Uterus (tissue), 4 donors: ENCODE results near the gene CDKN2A. TPM values are rescaled to one million over a fixed set of nuclear protein-coding genes. Genes with fewer than 3 reads are reported as not detected.
A peak's percentile ranks its signal among the peaks of the same experiment; 100 is the strongest.

Source experiments
- DNase-seq, 2 donors: peaks; one replicate each; pipeline ENCODE4 v3.0.0-alpha.2; 2019 to 2020
- H3K27ac ChIP-seq, 2 donors: fragments of 200-600 bp; sonication (generic); 1 replicate in 1 of 2; 2 replicates in 1 of 2; pipeline ENCODE4 v1.5.1; 2016 to 2018
- H3K27me3 ChIP-seq, 2 donors: fragments of 200-600 bp; sonication (generic); one replicate each; pipeline ENCODE4 v1.5.1; 2018 to 2019; ENCODE audit warnings: control low read depth in 1 of 2
- H3K36me3 ChIP-seq, 2 donors: fragments of 200-600 bp; sonication (generic); one replicate each; pipeline ENCODE4 v1.5.1; 2019; ENCODE audit warnings: control low read depth in 1 of 2
- H3K4me1 ChIP-seq, 2 donors: fragments of 200-600 bp; sonication (generic); one replicate each; pipeline ENCODE4 v1.5.1; 2018 to 2019; ENCODE audit warnings: control low read depth in 1 of 2
- H3K4me3 ChIP-seq, 2 donors: fragments of 200-600 bp; sonication (generic); 1 replicate in 1 of 2; 2 replicates in 1 of 2; pipeline ENCODE4 v1.5.1; 2018 to 2019; ENCODE audit warnings: mild to moderate bottlenecking in 1 of 2
- H3K9me3 ChIP-seq, 2 donors: fragments of 200-600 bp; sonication (generic); one replicate each; pipeline ENCODE4 v1.5.1; 2019; ENCODE audit warnings: control low read depth in 1 of 2
- CTCF ChIP-seq, 4 experiments: fragments of 200-600 bp in 2 of 4; fragments of 450-650 bp in 2 of 4; sonication (generic) in 2 of 4; IDR thresholded peaks; one replicate each; pipeline ENCODE4 v1.5.1; 2016 to 2019; ENCODE audit warnings: antibody characterized with exemption in 4 of 4, mild to moderate bottlenecking in 2 of 4, moderate library complexity in 1 of 4
- POLR2A ChIP-seq, 2 donors: fragments of 450-650 bp; IDR thresholded peaks; one replicate each; pipeline ENCODE4 v1.6.1; 2016; ENCODE audit warnings: antibody characterized with exemption in 2 of 2, mild to moderate bottlenecking in 1 of 2, moderate library complexity in 1 of 2
- intact Hi-C: fragments of 100-400 bp; cut with DNase I; formaldehyde crosslinking; loops from one replicate; pipeline ENCODE4 v1.15.1; 2023; ENCODE audit warnings: low total_unique reads
- total RNA-seq, 4 donors: library from RNA; depleted of rRNA in 3 of 4; stranded (reverse); fragments of >200 nt in 3 of 4; gene quantifications; one replicate each; pipeline versions ENCODE4 v1.1.0 to v1.2.4, GENCODE V29; 2014 to 2023
- donor health status: DM: yes; HTN: yes; CAD: no.

CDKN2A gene
- total RNA-seq, 4 donors from 2014 or later: 0.88 TPM; not detected in 3

- H3K27me3 ChIP-seq: peaks cover 0 to 17% of the 10 kb centered on the region in 2 donors
- no peaks in the 10 kb centered on the region for H3K36me3 ChIP-seq
- H3K4me3 ChIP-seq: no peak overlapping the region
- no peak for DNase-seq
- intact Hi-C loops: no loop called here
- H3K27ac ChIP-seq: no peak overlapping the region
- TF ChIP-seq POLR2A (IDR thresholded peaks at IDR 0.05): no peak
- TF ChIP-seq CTCF (IDR thresholded peaks at IDR 0.05): no peak
- H3K9me3 ChIP-seq: no peaks in the 10 kb centered on the region
- peaks cover 0 to 4% of the 10 kb centered on the region in 2 donors for H3K4me1 ChIP-seq
These were observed 2.7 kb upstream of the CDKN2A start for GRCh38 chr9:21996858-21997257.

- TF ChIP-seq POLR2A (IDR thresholded peaks at IDR 0.05) (no peak), CTCF (IDR thresholded peaks at IDR 0.05) (no peak)
- Histone ChIP-seq H3K4me1 (peaks cover 0 to 4% of the 10 kb centered on the region in 2 donors), H3K36me3 (no peaks in the 10 kb centered on the region), H3K9me3 (no peaks in the 10 kb centered on the region), H3K27ac (no peak overlapping the region), H3K27me3 (peaks cover 0 to 21% of the 10 kb centered on the region in 2 donors), H3K4me3 (no peak overlapping the region)
- intact Hi-C loops: no loop called here
- DNase-seq: no peak
These were observed 2.2 kb upstream of the CDKN2A start for GRCh38 chr9:21996438-21996837.

- Histone ChIP-seq H3K27ac (peak overlapping the region; percentile 56 to 67), H3K4me3 (peak overlapping the region; percentile 54 to 67), H3K36me3 (no peaks in the 10 kb centered on the region), H3K4me1 (peaks cover 0 to 4% of the 10 kb centered on the region in 2 donors), H3K27me3 (peaks cover 0 to 27% of the 10 kb centered on the region in 2 donors), H3K9me3 (no peaks in the 10 kb centered on the region)
- DNase-seq: peak in 1 of 2 donors; percentile 51
- TF ChIP-seq POLR2A (IDR thresholded peaks at IDR 0.05): no peak
- peak in 1 of 4 experiments; percentile 11 for TF ChIP-seq CTCF (IDR thresholded peaks at IDR 0.05)
- intact Hi-C loops: no loop called here
These were observed 1.6 kb upstream of the CDKN2A start for GRCh38 chr9:21995666-21996398.

GRCh38 chr9:21995006-21995665, 944 bp upstream of the CDKN2A start:
- no peaks in the 10 kb centered on the region for H3K36me3 ChIP-seq
- H3K9me3 ChIP-seq: no peaks in the 10 kb centered on the region
- intact Hi-C loops: no loop called here
- H3K27ac ChIP-seq: peak overlapping the region; percentile 56 to 67
- H3K4me1 ChIP-seq: peaks cover 0 to 4% of the 10 kb centered on the region in 2 donors
- H3K27me3 ChIP-seq: peaks cover 0 to 33% of the 10 kb centered on the region in 2 donors
- DNase-seq: peak; percentile 47 to 57
- no peak for TF ChIP-seq POLR2A (IDR thresholded peaks at IDR 0.05)
- no peak for TF ChIP-seq CTCF (IDR thresholded peaks at IDR 0.05)
- H3K4me3 ChIP-seq: peak overlapping the region; percentile 54 to 67

GRCh38 chr9:21994556-21995005, 389 bp upstream of the CDKN2A start, which contains the start of gene CDKN2B-AS1:
Gene CDKN2B-AS1 (plus strand): TSS chr9:21994791.
- no peaks in the 10 kb centered on the region for H3K36me3 ChIP-seq
- no peaks in the 10 kb centered on the region for H3K9me3 ChIP-seq
- H3K4me3 ChIP-seq: peak within 1 kb of the TSS; percentile 54 to 67
- no peak for TF ChIP-seq POLR2A (IDR thresholded peaks at IDR 0.05)
- TF ChIP-seq CTCF (IDR thresholded peaks at IDR 0.05): peak in 1 of 4 experiments; percentile 17
- DNase-seq: peak in 1 of 2 donors; percentile 37
- H3K27ac ChIP-seq: peak within 1 kb of the TSS; percentile 56 to 67
- intact Hi-C loops: no loop called here
- peaks cover 0 to 4% of the 10 kb centered on the region in 2 donors for H3K4me1 ChIP-seq
- H3K27me3 ChIP-seq: peaks cover 0 to 38% of the 10 kb centered on the region in 2 donors
